HL-60 (cell line): ENCODE data around the gene SPDEF.

Experiments used
- DNase-seq, 2 experiments: peaks; one replicate each; pipeline ENCODE4 v3.0.0-alpha.2; 2010 to 2020; ENCODE audit warnings: low read depth in 1 of 2, low spot score in 1 of 2
- H3K27ac ChIP-seq: fragments of 250-450 bp; sonication (Bioruptor Pico); replicated peaks from 2 replicates; pipeline ENCODE4 v1.5.1; 2020; ENCODE audit warnings: mild to moderate bottlenecking, moderate library complexity
- H3K27me3 ChIP-seq: fragments of 250-450 bp; sonication (Bioruptor Pico); 2 replicates; pipeline ENCODE4 v1.5.1; 2021; ENCODE audit warnings: mild to moderate bottlenecking, moderate library complexity; ENCODE audit not compliant: insufficient read depth, poor library complexity, severe bottlenecking
- H3K4me3 ChIP-seq: replicated peaks from 2 replicates; pipeline ENCODE4 v1.5.1; 2011; ENCODE audit warnings: mild to moderate bottlenecking, control low read depth, low read length; ENCODE audit not compliant: insufficient read depth
- GABPA ChIP-seq: IDR thresholded peaks from 2 replicates; pipeline ENCODE4 v1.6.1; 2012; ENCODE audit warnings: low read depth
- POLR2AphosphoS5 ChIP-seq: IDR thresholded peaks from 2 replicates; pipeline ENCODE4 v1.6.1; 2012; ENCODE audit warnings: low read depth
- SPI1 ChIP-seq: IDR thresholded peaks from 2 replicates; pipeline ENCODE4 v1.6.1; 2012; ENCODE audit warnings: low read depth, mild to moderate bottlenecking, borderline replicate concordance
- TF ChIP-seq, protein P1 (sequence below): IDR thresholded peaks from 2 replicates; pipeline ENCODE4 v1.6.1; 2012; ENCODE audit warnings: low read depth; ENCODE audit not compliant: insufficient replicate concordance
- TF ChIP-seq, protein P2 (sequence below): IDR thresholded peaks from one replicate; pipeline ENCODE4 v1.5.1; 2011; ENCODE audit warnings: low read length, control low read depth, inconsistent platforms; ENCODE audit not compliant: insufficient read depth

The SPDEF gene

DNA sequence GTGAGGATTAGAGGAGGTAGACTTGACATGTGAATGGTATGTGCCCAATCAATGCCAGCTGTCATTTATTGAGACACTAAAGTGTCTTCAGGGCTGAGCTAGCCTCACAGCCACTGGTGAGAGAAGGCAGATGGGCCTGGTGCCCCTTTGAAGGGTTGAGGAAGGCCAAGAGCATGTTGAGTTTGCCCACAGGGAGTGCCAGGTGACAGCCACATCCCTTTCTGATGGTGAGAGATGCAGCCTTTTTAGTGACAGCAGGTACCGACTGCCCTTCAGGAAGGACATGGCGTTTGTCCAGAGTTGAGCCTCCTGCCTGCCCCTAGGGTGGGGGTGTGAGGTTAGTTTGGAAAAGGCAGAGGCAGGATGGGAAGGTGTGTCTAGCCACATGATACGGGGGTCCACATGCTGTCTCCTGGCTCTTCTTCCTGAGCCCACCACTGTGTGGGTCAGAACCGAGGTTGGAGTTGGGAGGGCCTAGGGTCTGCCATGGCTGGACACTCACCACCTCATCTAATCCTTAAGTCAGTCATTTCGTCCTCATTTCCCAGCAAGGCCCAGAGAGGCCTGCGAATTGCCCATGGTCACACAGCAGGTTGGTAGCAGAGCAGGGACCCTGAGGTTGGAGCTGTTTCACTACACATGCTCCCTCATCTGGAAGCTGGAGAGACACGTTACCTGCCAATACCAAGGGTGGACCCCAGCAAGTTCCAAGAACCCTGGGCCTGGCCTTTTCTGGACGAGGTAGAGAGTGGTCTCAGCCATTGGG lies 32.5 kb downstream of the SPDEF start:
- no peak for DNase-seq
- no peak overlapping the region for H3K27ac ChIP-seq
- H3K27me3 ChIP-seq = no peaks in the 10 kb centered on the region
- TF ChIP-seq GABPA (no peak), POLR2AphosphoS5 (no peak), SPI1 (no peak)
- TF ChIP-seq, protein P1, sequence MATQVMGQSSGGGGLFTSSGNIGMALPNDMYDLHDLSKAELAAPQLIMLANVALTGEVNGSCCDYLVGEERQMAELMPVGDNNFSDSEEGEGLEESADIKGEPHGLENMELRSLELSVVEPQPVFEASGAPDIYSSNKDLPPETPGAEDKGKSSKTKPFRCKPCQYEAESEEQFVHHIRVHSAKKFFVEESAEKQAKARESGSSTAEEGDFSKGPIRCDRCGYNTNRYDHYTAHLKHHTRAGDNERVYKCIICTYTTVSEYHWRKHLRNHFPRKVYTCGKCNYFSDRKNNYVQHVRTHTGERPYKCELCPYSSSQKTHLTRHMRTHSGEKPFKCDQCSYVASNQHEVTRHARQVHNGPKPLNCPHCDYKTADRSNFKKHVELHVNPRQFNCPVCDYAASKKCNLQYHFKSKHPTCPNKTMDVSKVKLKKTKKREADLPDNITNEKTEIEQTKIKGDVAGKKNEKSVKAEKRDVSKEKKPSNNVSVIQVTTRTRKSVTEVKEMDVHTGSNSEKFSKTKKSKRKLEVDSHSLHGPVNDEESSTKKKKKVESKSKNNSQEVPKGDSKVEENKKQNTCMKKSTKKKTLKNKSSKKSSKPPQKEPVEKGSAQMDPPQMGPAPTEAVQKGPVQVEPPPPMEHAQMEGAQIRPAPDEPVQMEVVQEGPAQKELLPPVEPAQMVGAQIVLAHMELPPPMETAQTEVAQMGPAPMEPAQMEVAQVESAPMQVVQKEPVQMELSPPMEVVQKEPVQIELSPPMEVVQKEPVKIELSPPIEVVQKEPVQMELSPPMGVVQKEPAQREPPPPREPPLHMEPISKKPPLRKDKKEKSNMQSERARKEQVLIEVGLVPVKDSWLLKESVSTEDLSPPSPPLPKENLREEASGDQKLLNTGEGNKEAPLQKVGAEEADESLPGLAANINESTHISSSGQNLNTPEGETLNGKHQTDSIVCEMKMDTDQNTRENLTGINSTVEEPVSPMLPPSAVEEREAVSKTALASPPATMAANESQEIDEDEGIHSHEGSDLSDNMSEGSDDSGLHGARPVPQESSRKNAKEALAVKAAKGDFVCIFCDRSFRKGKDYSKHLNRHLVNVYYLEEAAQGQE = no peak
- TF ChIP-seq, protein P2, sequence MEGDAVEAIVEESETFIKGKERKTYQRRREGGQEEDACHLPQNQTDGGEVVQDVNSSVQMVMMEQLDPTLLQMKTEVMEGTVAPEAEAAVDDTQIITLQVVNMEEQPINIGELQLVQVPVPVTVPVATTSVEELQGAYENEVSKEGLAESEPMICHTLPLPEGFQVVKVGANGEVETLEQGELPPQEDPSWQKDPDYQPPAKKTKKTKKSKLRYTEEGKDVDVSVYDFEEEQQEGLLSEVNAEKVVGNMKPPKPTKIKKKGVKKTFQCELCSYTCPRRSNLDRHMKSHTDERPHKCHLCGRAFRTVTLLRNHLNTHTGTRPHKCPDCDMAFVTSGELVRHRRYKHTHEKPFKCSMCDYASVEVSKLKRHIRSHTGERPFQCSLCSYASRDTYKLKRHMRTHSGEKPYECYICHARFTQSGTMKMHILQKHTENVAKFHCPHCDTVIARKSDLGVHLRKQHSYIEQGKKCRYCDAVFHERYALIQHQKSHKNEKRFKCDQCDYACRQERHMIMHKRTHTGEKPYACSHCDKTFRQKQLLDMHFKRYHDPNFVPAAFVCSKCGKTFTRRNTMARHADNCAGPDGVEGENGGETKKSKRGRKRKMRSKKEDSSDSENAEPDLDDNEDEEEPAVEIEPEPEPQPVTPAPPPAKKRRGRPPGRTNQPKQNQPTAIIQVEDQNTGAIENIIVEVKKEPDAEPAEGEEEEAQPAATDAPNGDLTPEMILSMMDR = no peak
- no peak overlapping the region for H3K4me3 ChIP-seq

DNA sequence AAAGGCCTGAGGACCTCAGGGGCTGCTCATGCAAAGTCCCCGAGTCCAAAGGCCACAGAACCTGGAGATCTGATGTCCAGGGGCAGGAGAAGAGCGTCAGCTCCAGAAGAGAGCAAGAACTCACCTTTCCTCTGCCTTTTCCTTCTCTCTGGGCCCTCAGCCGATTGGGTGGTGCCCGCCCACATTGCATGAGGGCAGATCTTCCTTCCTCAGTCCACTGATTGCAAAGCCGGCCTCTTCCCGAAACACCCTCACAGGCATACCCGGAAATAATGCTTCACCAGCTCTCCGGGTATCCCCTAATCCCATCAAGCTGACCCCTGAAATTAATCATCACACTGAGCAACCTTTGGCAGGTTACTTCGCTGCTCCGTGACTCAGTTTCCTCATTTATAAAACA lies 33.4 kb downstream of the SPDEF start:
- Histone ChIP-seq H3K27me3 (no peaks in the 10 kb centered on the region), H3K27ac (no peak overlapping the region), H3K4me3 (no peak overlapping the region)
- no peak for DNase-seq
- TF ChIP-seq POLR2AphosphoS5 = no peak
- TF ChIP-seq SPI1 = no peak
- TF ChIP-seq, protein P2 = no peak
- TF ChIP-seq, protein P1 = no peak
- TF ChIP-seq GABPA = no peak

DNA sequence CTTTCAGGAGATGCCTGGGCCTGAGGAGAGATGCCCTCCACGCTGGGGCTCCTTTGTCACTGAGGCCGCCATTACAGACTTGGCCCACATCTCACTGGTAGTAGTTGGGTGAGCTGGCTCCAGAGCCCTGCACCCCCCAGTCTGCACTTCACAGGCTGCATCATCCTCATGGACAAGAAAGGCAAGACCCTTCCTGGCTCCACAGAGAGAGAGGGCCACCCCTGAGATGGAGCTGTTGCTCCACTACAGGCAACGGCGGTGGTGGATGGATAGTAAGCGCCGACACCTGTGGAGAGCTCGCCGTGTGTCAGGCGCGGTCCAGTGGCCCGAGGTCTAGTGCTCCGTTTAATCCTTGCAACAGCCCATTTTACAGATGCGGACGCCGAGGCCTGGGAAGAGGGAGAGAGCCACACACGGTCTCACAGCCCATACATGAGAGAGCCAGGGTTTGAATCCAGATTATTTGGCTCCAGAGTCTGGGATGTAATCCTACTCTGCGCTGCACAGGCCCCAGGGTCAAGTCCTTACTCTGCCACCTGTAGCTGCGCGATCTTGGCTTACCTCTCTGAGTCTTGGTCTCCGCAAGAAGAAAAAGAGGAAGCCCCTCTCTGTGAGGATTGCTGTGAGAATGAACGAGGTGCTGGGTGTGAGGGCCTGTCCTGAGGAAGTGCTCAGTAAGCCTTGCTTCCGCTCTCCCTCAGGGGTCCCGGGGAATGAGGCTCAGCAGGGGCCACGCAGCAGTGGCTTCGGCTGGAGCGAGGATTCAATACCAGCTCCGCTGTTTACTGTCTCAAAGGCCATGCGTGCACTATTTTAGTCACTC lies 34.5 kb downstream of the SPDEF start:
- no peak overlapping the region for H3K4me3 ChIP-seq
- no peak overlapping the region for H3K27ac ChIP-seq
- TF ChIP-seq, protein P1 = no peak
- no peak for TF ChIP-seq POLR2AphosphoS5
- TF ChIP-seq GABPA = no peak
- peak; percentile 92 for TF ChIP-seq SPI1
- peak in 1 of 2 experiments; percentile 61 for DNase-seq
- H3K27me3 ChIP-seq = no peaks in the 10 kb centered on the region
